Thymus (tissue), 11 donors: ENCODE results near the gene MED16. TPM values are rescaled to one million over a fixed set of nuclear protein-coding genes. Genes with fewer than 3 reads are reported as not detected.

Experiments
- DNase-seq, 9 donors: peaks; one replicate each; pipeline ENCODE4 v3.0.0-alpha.2; 2013; ENCODE audit warnings: low spot score in 9 of 9, low read depth in 6 of 9, missing footprints in 1 of 9
- H3K27ac ChIP-seq, 2 donors: one replicate each; pipeline ENCODE4 v1.5.1; 2013; ENCODE audit warnings: control low read depth in 1 of 2, low read depth in 1 of 2, low read length in 1 of 2, mild to moderate bottlenecking in 1 of 2, moderate library complexity in 1 of 2
- H3K27me3 ChIP-seq, 2 donors: one replicate each; pipeline ENCODE4 v1.5.1; 2013; ENCODE audit warnings: low read length in 1 of 2; ENCODE audit not compliant: control insufficient read depth in 2 of 2, insufficient read depth in 1 of 2
- H3K36me3 ChIP-seq, 2 donors: one replicate each; pipeline ENCODE4 v1.5.1; 2013; ENCODE audit warnings: low read length in 1 of 2, mild to moderate bottlenecking in 1 of 2, moderate library complexity in 1 of 2; ENCODE audit not compliant: control insufficient read depth in 2 of 2, insufficient read depth in 2 of 2
- H3K4me1 ChIP-seq, 2 donors: one replicate each; pipeline ENCODE4 v1.5.1; 2013; ENCODE audit warnings: low read length in 2 of 2; ENCODE audit not compliant: control insufficient read depth in 2 of 2, insufficient read depth in 2 of 2
- H3K4me3 ChIP-seq, 2 donors: one replicate each; pipeline ENCODE4 v1.5.1; 2013; ENCODE audit warnings: low read length in 2 of 2, control low read depth in 1 of 2, mild to moderate bottlenecking in 1 of 2
- H3K9me3 ChIP-seq, 2 donors: one replicate each; pipeline ENCODE4 v1.5.1; 2013; ENCODE audit warnings: low read length in 1 of 2, mild to moderate bottlenecking in 1 of 2; ENCODE audit not compliant: control insufficient read depth in 2 of 2, insufficient read depth in 1 of 2
- WGBS: extraction: QIAGEN DNeasy Blood & Tissue Kit; methylation state at CpG from one replicate; pipeline ENCODE4 v1.1.7; 2013; 5-methylcytosine and 5-hydroxymethylcytosine counted together
- polyA plus RNA-seq: library from polyadenylated mRNA; stranded (reverse); fragments of 200-250 nt; gene quantifications from one replicate; pipeline ENCODE4 v1.2.3, GENCODE V29; 2013
- total RNA-seq: library from RNA; stranded (reverse); fragments of 120-200 nt; gene quantifications from one replicate; pipeline ENCODE4 v1.2.4, GENCODE V29; 2013
- donor health status: healthy.

Gene MED16
- total and polyA plus RNA-seq, 2 donors = 8.9 to 64.4 TPM

- Histone ChIP-seq H3K27ac (no peak overlapping the region), H3K4me3 (no peak overlapping the region), H3K4me1 (peaks cover 0 to 31% of the 10 kb centered on the region in 2 donors), H3K9me3 (no peaks in the 10 kb centered on the region), H3K36me3 (peaks cover 29 to 32% of the 10 kb centered on the region in 2 donors), H3K27me3 (no peaks in the 10 kb centered on the region)
- DNase-seq = no peak
- 99% methylated on average over 14 of the region's 14 CpGs for WGBS
These were observed 9.6 kb upstream of the MED16 start for GRCh38 chr19:902446-903226.

DNA sequence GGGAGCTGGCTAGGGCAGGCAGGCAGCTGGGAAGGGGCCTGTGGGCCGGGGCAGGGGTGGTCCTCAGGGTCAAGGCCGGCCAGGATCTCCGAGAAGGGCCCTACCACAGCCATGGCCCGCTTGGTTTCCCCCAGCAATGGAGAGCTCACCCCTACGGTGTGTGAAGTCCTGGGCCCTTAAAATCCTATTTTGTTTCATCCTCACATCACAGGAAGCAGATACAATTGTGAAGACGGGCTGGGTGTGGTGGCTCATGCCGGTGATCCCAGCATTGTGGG lies 9.0 kb upstream of the MED16 start:
- 89% methylated on average over 7 of the region's 7 CpGs for WGBS
- no peaks in the 10 kb centered on the region for H3K9me3 ChIP-seq
- peaks cover 34 to 38% of the 10 kb centered on the region in 2 donors for H3K36me3 ChIP-seq
- no peaks in the 10 kb centered on the region for H3K27me3 ChIP-seq
- no peak for DNase-seq
- H3K4me1 ChIP-seq = peaks cover 0 to 25% of the 10 kb centered on the region in 2 donors
- no peak overlapping the region for H3K27ac ChIP-seq
- no peak overlapping the region for H3K4me3 ChIP-seq

- Histone ChIP-seq H3K4me1 (peaks cover 0 to 19% of the 10 kb centered on the region in 2 donors), H3K36me3 (peaks cover 39 to 42% of the 10 kb centered on the region in 2 donors), H3K27ac (no peak overlapping the region), H3K9me3 (no peaks in the 10 kb centered on the region), H3K27me3 (no peaks in the 10 kb centered on the region), H3K4me3 (no peak overlapping the region)
- no peak for DNase-seq
- WGBS = 97% methylated on average over 27 of the region's 27 CpGs
These were observed 8.5 kb upstream of the MED16 start for GRCh38 chr19:901216-902092.

- 92% methylated on average over 30 of the region's 30 CpGs for WGBS
These were observed 7.5 kb upstream of the MED16 start for GRCh38 chr19:900302-901111.

DNA sequence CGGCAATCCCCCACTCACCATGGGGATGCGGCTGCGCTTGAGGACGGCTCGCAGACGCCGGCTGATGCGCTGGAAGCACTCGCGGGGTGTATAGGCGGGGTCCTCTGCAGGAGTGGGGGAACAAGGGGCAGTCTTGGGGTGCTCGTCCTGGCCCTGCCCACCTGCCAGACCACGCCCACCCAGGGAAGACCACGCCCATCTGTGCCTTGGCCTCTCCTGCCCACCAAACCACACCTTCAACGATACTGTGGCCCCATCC lies 7.0 kb upstream of the MED16 start:
- peaks cover 42% of the 10 kb centered on the region in 2 donors for H3K36me3 ChIP-seq
- 97% methylated on average over 15 of the region's 15 CpGs for WGBS
- H3K27me3 ChIP-seq = no peaks in the 10 kb centered on the region
- peaks cover 0 to 18% of the 10 kb centered on the region in 2 donors for H3K4me1 ChIP-seq
- H3K27ac ChIP-seq = no peak overlapping the region
- DNase-seq = no peak
- no peaks in the 10 kb centered on the region for H3K9me3 ChIP-seq
- no peak overlapping the region for H3K4me3 ChIP-seq

More at GRCh38 chr19:900302-901111, 7.5 kb upstream of the MED16 start:
- Histone ChIP-seq H3K27me3 (no peaks in the 10 kb centered on the region), H3K27ac (no peak overlapping the region), H3K9me3 (no peaks in the 10 kb centered on the region), H3K4me1 (peaks cover 0 to 18% of the 10 kb centered on the region in 2 donors), H3K36me3 (peaks cover 42% of the 10 kb centered on the region in 2 donors), H3K4me3 (no peak overlapping the region)
- DNase-seq = no peak

DNA sequence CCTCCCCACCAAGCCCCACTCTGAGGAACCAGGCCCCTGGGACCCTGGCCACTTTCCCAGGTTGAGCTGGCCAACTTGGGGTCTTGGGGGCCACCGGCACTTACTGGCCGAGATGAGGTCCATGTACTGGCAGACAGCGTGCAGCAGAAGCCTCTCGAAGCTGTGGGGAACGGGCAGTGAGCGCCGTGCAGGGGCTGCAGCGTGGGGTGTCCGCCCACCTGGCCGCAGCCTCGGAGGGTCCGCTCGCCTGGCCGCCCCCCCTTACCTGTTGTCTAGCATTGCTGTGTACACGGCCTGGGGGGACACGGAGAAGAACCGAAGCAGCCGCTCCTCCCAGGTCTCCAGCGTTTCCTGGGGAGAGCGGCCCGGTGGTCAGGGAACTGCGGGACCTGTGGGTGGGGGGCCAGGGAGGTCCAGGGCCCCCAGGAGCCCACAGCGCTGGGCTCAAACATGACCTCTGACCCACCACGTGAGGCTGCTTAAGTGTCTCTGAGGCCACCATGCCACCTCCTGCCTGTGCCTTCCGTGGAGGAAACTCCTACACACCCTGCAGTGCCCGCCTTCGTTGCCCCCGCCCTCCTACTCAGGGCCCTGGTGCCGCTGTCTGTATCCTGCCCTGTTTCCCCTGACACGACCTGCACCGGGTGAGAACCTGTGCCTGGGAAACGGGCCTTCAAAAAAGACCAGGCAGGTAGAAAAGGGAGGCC lies 6.5 kb upstream of the MED16 start:
- no peak for DNase-seq
- Histone ChIP-seq H3K4me3 (no peak overlapping the region), H3K9me3 (no peaks in the 10 kb centered on the region), H3K27me3 (no peaks in the 10 kb centered on the region), H3K36me3 (peaks cover 42% of the 10 kb centered on the region in 2 donors), H3K27ac (peak overlapping the region in 1 of 2 donors; percentile 65), H3K4me1 (peaks cover 0 to 18% of the 10 kb centered on the region in 2 donors)
- 96% methylated on average over 32 of the region's 32 CpGs for WGBS

DNA sequence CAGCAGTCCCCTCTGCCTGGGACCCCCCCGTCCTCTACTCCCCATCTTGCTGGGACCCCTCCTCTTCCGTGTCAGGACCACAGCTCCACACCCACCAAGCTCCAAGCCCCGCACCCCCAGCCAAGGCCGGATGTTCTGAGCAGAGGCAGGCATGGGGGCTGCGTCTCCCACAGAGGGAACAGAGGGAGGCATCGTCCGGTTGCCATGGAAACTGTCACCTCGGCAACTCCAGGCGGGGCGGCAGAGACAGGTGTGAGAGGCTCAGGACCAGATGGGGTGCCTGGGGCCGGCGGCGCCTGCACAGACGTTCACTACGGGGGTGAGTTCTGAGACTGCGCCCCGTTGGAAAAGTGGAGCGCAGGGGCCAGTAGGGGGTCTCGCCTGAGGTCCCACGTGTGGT lies 5.7 kb upstream of the MED16 start:
- H3K9me3 ChIP-seq = no peaks in the 10 kb centered on the region
- no peaks in the 10 kb centered on the region for H3K27me3 ChIP-seq
- H3K4me3 ChIP-seq = no peak overlapping the region
- DNase-seq = peak in 4 of 9 donors; percentile 51 to 87 (median 78)
- H3K36me3 ChIP-seq = peaks cover 42% of the 10 kb centered on the region in 2 donors
- 87% methylated on average over 20 of the region's 20 CpGs for whole genome bisulfite sequencing
- H3K27ac ChIP-seq = peak overlapping the region in 1 of 2 donors; percentile 65
- peaks cover 0 to 20% of the 10 kb centered on the region in 2 donors for H3K4me1 ChIP-seq

DNA sequence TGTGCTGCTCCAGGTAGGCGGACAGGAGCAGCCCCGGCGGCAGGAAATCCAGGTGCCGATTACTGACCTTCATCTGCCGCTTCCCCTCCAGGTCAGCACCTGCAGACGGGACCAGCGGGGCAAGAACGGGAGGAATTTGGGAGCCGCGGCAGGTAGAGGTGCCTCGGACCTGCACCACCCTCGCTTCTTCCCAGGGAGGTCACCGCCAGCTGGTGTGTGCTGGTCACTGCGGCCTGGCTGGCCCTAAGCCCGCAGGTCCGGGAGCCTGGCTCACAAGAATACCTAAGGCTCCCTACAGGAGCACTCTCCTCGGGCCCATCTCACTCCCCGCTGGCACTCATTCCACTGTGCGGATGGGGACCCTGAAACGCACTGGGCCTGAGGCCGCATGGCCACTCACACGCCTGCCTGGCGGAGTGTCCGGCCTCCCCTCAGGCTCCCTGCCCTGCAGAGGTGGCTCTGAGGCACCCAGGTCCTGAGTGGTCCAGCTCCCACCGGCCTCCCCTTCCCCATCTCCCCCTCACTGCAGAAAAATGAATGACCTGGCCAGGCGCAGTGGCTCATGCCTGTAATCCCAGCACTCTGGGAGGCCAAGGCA lies 4.6 kb upstream of the MED16 start:
- DNase-seq = no peak
- Histone ChIP-seq H3K9me3 (no peaks in the 10 kb centered on the region), H3K4me3 (no peak overlapping the region), H3K36me3 (peaks cover 42% of the 10 kb centered on the region in 2 donors), H3K27me3 (no peaks in the 10 kb centered on the region), H3K4me1 (peaks cover 0 to 23% of the 10 kb centered on the region in 2 donors), H3K27ac (peak overlapping the region in 1 of 2 donors; percentile 37)
- 98% methylated on average over 26 of the region's 26 CpGs for WGBS
